ENCODE results near the gene MED4. TPM values are rescaled to one million over a fixed set of nuclear protein-coding genes. Genes with fewer than 3 reads are reported as not detected.

The MED4 gene
- total and polyA plus RNA-seq, 2 experiments from 2014 or later = 29.0 to 92.5 TPM

GRCh38 chr13:48113756-48114130, 18.8 kb upstream of the MED4 start (continued):
- TF ChIP-seq, protein P1, sequence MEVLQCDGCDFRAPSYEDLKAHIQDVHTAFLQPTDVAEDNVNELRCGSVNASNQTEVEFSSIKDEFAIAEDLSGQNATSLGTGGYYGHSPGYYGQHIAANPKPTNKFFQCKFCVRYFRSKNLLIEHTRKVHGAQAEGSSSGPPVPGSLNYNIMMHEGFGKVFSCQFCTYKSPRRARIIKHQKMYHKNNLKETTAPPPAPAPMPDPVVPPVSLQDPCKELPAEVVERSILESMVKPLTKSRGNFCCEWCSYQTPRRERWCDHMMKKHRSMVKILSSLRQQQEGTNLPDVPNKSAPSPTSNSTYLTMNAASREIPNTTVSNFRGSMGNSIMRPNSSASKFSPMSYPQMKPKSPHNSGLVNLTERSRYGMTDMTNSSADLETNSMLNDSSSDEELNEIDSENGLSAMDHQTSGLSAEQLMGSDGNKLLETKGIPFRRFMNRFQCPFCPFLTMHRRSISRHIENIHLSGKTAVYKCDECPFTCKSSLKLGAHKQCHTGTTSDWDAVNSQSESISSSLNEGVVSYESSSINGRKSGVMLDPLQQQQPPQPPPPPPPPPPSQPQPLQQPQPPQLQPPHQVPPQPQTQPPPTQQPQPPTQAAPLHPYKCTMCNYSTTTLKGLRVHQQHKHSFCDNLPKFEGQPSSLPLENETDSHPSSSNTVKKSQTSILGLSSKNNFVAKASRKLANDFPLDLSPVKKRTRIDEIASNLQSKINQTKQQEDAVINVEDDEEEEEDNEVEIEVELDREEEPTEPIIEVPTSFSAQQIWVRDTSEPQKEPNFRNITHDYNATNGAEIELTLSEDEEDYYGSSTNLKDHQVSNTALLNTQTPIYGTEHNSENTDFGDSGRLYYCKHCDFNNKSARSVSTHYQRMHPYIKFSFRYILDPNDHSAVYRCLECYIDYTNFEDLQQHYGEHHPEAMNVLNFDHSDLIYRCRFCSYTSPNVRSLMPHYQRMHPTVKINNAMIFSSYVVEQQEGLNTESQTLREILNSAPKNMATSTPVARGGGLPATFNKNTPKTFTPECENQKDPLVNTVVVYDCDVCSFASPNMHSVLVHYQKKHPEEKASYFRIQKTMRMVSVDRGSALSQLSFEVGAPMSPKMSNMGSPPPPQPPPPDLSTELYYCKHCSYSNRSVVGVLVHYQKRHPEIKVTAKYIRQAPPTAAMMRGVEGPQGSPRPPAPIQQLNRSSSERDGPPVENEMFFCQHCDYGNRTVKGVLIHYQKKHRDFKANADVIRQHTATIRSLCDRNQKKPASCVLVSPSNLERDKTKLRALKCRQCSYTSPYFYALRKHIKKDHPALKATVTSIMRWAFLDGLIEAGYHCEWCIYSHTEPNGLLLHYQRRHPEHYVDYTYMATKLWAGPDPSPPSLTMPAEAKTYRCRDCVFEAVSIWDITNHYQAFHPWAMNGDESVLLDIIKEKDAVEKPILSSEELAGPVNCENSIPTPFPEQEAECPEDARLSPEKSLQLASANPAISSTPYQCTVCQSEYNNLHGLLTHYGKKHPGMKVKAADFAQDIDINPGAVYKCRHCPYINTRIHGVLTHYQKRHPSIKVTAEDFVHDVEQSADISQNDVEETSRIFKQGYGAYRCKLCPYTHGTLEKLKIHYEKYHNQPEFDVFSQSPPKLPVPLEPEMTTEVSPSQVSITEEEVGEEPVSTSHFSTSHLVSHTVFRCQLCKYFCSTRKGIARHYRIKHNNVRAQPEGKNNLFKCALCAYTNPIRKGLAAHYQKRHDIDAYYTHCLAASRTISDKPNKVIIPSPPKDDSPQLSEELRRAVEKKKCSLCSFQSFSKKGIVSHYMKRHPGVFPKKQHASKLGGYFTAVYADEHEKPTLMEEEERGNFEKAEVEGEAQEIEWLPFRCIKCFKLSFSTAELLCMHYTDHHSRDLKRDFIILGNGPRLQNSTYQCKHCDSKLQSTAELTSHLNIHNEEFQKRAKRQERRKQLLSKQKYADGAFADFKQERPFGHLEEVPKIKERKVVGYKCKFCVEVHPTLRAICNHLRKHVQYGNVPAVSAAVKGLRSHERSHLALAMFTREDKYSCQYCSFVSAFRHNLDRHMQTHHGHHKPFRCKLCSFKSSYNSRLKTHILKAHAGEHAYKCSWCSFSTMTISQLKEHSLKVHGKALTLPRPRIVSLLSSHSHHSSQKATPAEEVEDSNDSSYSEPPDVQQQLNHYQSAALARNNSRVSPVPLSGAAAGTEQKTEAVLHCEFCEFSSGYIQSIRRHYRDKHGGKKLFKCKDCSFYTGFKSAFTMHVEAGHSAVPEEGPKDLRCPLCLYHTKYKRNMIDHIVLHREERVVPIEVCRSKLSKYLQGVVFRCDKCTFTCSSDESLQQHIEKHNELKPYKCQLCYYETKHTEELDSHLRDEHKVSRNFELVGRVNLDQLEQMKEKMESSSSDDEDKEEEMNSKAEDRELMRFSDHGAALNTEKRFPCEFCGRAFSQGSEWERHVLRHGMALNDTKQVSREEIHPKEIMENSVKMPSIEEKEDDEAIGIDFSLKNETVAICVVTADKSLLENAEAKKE (CRISPR knock-in tag; IDR thresholded peaks at IDR 0.05) = no peak
- TF ChIP-seq POLR2AphosphoS5 (IDR thresholded peaks at IDR 0.05; ENCODE audit: low read depth) (no peak), JUNB (IDR thresholded peaks at IDR 0.05; ENCODE audit: unreplicated experiment) (no peak), ZNF114 (CRISPR knock-in tag; IDR thresholded peaks at IDR 0.05) (no peak)

DNA sequence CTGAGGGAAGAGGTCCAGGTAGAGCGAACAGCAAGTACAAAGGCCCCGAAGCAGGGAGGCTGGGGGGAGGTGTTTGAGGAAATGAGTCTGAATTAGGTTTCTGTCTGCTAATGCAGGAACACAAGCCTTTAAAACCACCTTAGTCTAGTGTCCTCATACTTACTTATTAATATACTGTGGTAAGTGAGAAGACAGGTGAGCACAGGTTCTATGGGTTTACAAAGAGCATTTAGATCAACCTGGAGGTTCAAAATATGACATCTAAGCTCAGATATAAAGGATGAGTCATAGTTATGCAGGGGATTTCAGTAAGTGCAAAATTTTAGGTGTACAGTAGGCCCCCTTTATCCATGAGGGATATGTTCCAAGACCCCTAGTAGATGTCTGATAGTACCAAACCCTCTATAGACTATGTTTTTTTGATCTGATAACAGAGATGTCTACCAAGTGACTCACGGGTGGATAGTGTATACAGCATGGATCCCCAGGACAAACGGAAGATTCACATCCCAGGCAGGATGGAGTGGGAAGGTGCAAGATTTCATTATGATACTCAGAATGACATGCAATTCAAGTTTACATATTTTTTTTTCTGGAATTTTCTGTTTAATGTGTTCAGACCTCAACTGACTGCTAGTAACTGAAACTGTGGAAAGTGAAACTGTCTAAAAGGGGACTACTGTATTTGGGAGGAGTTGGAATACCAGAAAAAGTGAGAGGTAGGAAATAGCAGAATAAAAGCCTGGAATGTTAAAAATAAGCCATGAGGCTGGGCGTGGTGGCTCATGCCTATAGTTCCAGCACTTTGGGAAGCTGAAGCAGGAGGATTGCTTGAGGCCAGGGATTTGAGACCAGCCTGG, 18.2 kb upstream of the MED4 start:
- Histone ChIP-seq H3K4me2 (no peak overlapping the region), H3K4me1 (ENCODE audit: insufficient read depth) (no peaks in the 10 kb centered on the region), H3K4me3 (no peak overlapping the region), H3K27me3 (ENCODE audit: insufficient read depth) (no peaks in the 10 kb centered on the region), H3K9me2 (ENCODE audit: insufficient read depth) (peaks cover 7% of the 10 kb centered on the region), H3F3A (replicated peaks; ENCODE audit: low read depth) (no peaks in the 10 kb centered on the region), H3K79me2 (replicated peaks; ENCODE audit: insufficient read depth) (no peaks in the 10 kb centered on the region), H4K20me1 (replicated peaks; ENCODE audit: insufficient read depth) (no peaks in the 10 kb centered on the region), H2AFZ (no peak overlapping the region), H3K36me3 (ENCODE audit: insufficient read depth) (no peaks in the 10 kb centered on the region), H3K27ac (ENCODE audit: low read depth) (no peak overlapping the region)
- no peaks in the 10 kb centered on the region for H3K9me3 Mint-ChIP-seq
- H3K4me1 Mint-ChIP-seq = no peaks in the 10 kb centered on the region
- peaks cover 2% of the 10 kb centered on the region for H3K27me3 Mint-ChIP-seq (ENCODE audit: insufficient read depth, low read depth, poor library complexity)
- DNase-seq (ENCODE audit: low spot score) = no peak
- no peaks in the 10 kb centered on the region for H3K36me3 Mint-ChIP-seq (ENCODE audit: low read depth)
- H3K4me3 Mint-ChIP-seq = no peak overlapping the region
- no peak overlapping the region for H3K27ac Mint-ChIP-seq
- ATAC-seq = no peak
- TF ChIP-seq REST (IDR thresholded peaks at IDR 0.05; ENCODE audit: unreplicated experiment) (no peak), ZNF331 (CRISPR knock-in tag; IDR thresholded peaks at IDR 0.05; ENCODE audit: low read depth) (no peak), JUNB (IDR thresholded peaks at IDR 0.05; ENCODE audit: unreplicated experiment) (no peak), CREB1 (CRISPR knock-in tag; IDR thresholded peaks at IDR 0.05; ENCODE audit: low read depth) (no peak)
